SHP77 (cell line): ENCODE measurements around the gene THOC6.
"Not testable (repeated sequence)": the region's sequence is repeated elsewhere in the genome, so short reads cannot be mapped to it uniquely, and the experiment has no call there.

Experiments
- DNase-seq, 2 experiments: peaks; one replicate each; lab custom pipeline; 2025; lab: John Stamatoyannopoulos, UW

The THOC6 gene

DNA sequence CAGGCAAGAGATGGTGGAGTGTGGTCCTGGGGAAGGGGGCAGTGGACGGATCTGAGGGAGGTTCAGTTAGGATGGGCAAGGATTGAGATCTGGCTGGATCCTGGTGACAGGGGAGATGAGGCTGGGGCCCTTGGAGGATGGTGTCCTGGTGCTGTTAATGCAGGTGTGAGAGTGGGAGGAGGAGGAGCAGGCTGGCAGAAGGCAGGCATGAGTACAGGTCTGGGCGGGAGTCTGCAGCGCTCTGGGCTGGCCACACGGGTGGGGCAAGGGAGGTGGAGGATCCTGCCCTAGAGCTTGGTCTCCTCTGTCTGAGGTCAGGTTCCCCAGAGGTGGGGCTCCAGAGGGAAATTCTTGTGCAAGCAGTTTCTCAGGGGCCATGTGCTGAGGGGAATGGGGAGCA, 48.3 kb downstream of the THOC6 start:
- not testable (repeated sequence) for DNase-seq

DNA sequence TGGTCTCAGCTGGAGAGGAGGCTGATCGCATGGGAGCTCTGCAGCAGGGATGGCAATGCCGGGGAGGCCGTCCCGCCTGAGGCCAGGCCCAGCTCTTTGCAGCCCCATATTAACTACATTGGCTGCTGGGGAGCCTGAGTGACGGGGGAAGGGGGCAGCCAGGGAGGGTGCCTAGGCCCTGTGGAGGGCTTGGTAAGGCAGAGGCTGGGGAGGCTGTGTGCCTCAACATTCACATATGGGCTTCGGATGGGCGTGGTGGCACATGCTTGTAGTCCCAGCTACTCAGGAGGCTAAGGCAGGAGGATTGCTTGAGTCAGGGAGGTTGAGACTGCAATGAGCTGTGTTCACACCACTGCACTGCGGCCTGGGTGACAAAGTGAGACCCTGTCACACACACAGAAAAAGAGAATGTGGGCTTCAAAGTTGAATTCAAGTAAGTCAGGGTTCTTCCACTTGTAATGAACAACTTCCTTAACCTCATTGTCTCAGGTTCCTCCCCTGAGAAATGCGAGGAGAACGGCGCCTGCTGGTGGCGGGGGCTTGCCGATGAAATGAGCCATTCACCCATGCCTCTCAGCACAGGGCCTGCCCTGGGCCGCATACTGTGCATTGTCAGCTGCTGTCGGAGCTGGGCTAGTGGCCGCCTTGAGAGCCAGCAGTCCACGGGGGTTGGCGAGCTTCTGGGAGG, 48.9 kb downstream of the THOC6 start:
- DNase-seq: not testable (repeated sequence)

DNA sequence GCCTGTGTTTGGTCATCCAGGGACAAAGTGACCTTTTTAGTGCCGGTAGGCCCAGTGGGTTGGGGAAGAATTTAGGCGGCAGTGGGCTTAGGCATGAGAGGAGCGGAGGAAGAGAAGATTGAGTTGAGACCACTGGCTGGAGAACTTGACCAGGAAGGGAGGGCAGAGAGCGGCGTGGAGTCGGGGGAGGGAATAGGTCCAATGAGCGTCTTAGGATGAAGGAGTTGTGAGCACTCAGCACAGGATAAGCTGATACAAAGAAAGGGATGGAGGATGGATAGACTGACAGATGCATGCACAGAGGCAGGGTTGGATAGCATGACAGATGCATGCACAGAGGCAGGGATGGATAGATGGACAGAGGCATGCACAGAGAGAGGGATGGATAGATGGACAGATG, 49.6 kb downstream of the THOC6 start:
- no peak for DNase-seq

DNA sequence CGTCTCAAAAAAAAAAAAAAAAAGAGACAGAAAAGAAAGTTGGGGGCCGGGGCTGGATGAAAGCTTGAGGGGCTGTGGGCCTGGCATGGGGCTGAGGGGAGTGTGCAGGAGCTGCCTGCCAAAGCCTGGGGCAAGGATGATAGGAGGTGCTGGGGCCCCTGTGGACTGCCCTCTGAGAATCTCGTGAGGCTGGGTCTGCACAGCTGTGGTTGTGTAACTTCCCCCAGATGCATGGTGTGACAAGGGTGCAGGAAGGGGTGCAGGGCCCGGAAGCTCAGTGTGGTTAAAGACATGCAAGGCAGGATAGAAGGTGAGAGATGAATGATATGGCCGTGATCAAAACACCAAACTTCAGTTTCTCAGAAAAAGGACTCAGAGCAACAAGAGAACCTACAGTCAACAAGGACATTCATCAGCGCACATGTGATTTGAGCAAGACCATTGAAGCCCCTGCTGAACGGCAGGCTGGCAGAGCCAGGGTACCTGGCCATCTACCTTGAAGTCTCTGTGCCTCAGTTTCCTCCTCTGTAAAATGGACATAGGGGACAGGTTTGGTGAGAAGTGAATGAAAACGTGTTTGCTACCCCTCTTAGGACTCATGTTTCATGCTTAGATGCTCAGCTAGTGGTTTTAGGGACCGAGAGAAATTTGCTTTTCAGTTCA, 51.2 kb downstream of the THOC6 start:
- no peak for DNase-seq

DNA sequence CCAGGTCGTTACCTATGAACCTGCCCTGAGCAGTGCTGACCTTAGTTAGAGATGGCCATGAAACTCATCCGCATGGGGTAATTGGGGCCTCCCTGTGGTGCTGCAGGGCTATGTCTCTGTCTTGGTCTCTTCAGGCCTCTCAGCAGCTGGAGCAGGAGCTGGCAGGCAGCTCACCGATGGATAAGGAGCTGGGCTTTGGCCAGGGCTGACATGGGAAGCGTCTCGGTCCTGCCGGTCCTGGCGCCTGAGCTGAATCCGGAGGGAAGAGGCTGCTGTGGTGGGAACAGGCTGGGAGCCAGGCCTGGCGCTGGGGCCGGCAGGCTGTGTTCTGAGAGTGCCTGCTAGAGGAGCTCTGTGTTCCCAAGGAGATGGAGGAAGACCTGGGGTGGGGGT, 51.7 kb downstream of the THOC6 start:
- DNase-seq: no peak

DNA sequence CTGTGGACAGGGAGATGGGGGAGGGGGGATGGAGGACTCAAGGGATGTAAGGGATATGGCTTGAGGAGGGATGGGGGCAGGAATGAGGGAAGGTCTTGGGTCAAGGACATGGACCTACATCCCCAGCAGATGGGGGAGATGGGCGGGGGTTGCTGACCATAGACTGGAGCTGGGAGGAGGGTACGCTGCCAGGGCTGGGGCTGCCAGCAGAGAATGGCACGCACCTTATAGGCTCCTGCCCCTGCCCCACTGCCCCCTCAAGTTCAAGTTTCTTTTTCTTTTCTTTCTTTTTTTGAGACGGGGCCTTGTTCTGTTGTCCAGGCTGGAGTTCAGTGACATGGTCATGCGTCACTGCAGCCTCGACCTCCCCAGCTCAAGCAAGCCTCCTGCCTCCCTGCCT, 52.1 kb downstream of the THOC6 start:
- DNase-seq: not testable (repeated sequence)

DNA sequence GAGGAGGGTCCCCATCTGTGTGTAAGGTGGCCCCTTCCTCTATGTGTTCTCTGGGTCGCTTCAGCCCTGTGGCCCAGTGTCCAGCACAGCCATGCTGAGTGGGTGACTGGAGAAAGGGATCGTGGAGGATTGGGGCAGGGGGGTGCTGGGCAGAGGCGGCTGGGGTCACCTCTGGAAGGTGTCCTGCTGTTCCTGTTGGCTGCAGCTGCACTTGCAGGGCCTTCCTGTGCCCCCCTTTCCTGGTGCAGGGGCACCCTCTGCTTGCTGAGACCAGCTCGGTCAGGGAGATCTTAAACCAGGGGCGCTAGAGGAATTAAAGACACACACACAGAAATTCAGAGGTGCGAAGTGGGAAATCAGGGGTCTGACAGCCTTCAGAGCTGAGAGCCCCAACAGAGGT, 52.7 kb downstream of the THOC6 start:
- DNase-seq: no peak
